Skeletal muscle tissue (tissue), 4 donors: Measurements from ENCODE around the gene ZNF557. TPM values are rescaled to one million over a fixed set of nuclear protein-coding genes. Genes with fewer than 3 reads are reported as not detected.

Source experiments
- H3K27ac ChIP-seq: one replicate; pipeline ENCODE4 v1.7.0; 2013; ENCODE audit warnings: mild to moderate bottlenecking, low read depth, low read length, inconsistent platforms
- H3K27me3 ChIP-seq, 3 donors: one replicate each; pipeline ENCODE4 v1.7.0; 2013; ENCODE audit warnings: low read length in 3 of 3; ENCODE audit not compliant: control insufficient read depth in 3 of 3, insufficient read depth in 3 of 3
- H3K36me3 ChIP-seq, 3 donors: one replicate each; pipeline ENCODE4 v1.7.0; 2013; ENCODE audit warnings: low read length in 3 of 3; ENCODE audit not compliant: control insufficient read depth in 3 of 3, insufficient read depth in 3 of 3
- H3K4me1 ChIP-seq, 3 donors: one replicate each; pipeline ENCODE4 v1.7.0; 2013; ENCODE audit warnings: low read length in 3 of 3, mild to moderate bottlenecking in 3 of 3; ENCODE audit not compliant: control insufficient read depth in 3 of 3, insufficient read depth in 3 of 3
- H3K4me3 ChIP-seq, 3 donors: one replicate each; pipeline ENCODE4 v1.7.0; 2013; ENCODE audit warnings: low read length in 3 of 3
- H3K9ac ChIP-seq, 3 donors: one replicate each; pipeline ENCODE4 v1.7.0; 2013; ENCODE audit warnings: low read length in 3 of 3, mild to moderate bottlenecking in 3 of 3, moderate library complexity in 2 of 3, low read depth in 1 of 3
- H3K9me3 ChIP-seq, 3 donors: one replicate each; pipeline ENCODE4 v1.7.0; 2013; ENCODE audit warnings: low read length in 3 of 3; ENCODE audit not compliant: control insufficient read depth in 3 of 3
- total RNA-seq: library from RNA; depleted of rRNA; stranded (reverse); fragments of >200 nt; gene quantifications from one replicate; pipeline ENCODE4 v1.2.3, GENCODE V29; 2014
- donor health status: Osteomylitis.

ZNF557 gene
- total RNA-seq, 1 donor from 2014 or later = 16.7 TPM

DNA sequence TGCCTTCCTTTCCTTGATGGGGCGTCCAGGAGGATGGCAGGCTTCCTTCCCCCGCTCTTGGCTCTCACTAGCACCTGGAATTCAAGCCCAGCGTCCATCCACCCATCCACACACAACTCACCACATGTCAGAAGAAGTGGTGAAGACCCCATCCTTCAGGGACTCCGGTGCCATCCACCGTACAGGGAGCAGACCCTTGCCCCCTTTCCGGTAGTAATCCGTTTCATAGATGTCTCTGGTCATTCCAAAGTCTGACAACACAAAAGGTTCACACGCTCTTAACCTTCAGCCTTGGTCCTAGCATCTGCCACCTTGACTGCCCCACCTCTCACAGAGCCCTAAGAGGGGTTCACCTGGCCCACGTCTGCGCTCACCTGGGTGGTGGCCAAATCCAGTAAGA lies 51.0 kb downstream of the ZNF557 start:
- peaks cover 51 to 64% (median 61%) of the 10 kb centered on the region in 3 donors for H3K36me3 ChIP-seq
- no peak overlapping the region for H3K4me3 ChIP-seq
- H3K27me3 ChIP-seq = no peaks in the 10 kb centered on the region
- no peak overlapping the region for H3K27ac ChIP-seq
- no peak overlapping the region for H3K9ac ChIP-seq
- H3K9me3 ChIP-seq = peaks cover under 1 to 4% (median under 1%) of the 10 kb centered on the region in 3 donors
- H3K4me1 ChIP-seq = no peaks in the 10 kb centered on the region

- no peak overlapping the region for H3K9ac ChIP-seq
- no peak overlapping the region for H3K4me3 ChIP-seq
- no peak overlapping the region for H3K27ac ChIP-seq
- peaks cover 59 to 70% (median 69%) of the 10 kb centered on the region in 3 donors for H3K36me3 ChIP-seq
- no peaks in the 10 kb centered on the region for H3K4me1 ChIP-seq
- peaks cover 11 to 14% (median 12%) of the 10 kb centered on the region in 3 donors for H3K9me3 ChIP-seq
- H3K27me3 ChIP-seq = no peaks in the 10 kb centered on the region
Observed at GRCh38 chr19:7122701-7123100, 53.2 kb downstream of the ZNF557 start.

GRCh38 chr19:7124782-7125181 lies 55.3 kb downstream of the ZNF557 start:
- H3K27me3 ChIP-seq = no peaks in the 10 kb centered on the region
- peaks cover 11 to 14% (median 12%) of the 10 kb centered on the region in 3 donors for H3K9me3 ChIP-seq
- H3K9ac ChIP-seq = no peak overlapping the region
- peaks cover 65 to 76% (median 72%) of the 10 kb centered on the region in 3 donors for H3K36me3 ChIP-seq
- H3K4me3 ChIP-seq = no peak overlapping the region
- no peak overlapping the region for H3K27ac ChIP-seq
- no peaks in the 10 kb centered on the region for H3K4me1 ChIP-seq

- Histone ChIP-seq H3K27me3 (no peaks in the 10 kb centered on the region), H3K4me3 (no peak overlapping the region), H3K9ac (no peak overlapping the region), H3K9me3 (peaks cover 11 to 14% (median 12%) of the 10 kb centered on the region in 3 donors), H3K27ac (no peak overlapping the region), H3K4me1 (no peaks in the 10 kb centered on the region), H3K36me3 (peaks cover 65 to 76% (median 73%) of the 10 kb centered on the region in 3 donors)
Observed at GRCh38 chr19:7125221-7125620, 55.7 kb downstream of the ZNF557 start.

DNA sequence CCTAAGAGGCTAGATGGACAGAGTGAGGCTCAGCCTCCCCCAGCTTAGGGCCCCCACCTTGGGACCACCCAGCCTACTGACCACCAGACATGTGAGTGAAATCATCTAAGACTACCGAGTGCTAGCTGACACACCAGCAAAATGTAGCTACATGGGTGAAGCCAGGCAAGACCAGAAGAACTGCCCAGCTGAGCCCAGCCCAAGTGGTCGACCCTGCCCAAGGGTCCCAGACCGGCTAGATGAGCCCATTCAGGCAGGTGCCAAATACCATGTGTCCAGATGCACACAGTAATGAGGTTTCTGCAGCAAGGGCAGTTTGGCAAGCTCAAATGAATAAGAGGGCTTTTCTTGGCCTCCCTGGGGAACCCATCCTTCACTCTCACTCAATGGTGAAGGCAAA lies 56.6 kb downstream of the ZNF557 start:
- Histone ChIP-seq H3K4me3 (peak overlapping the region in 1 of 3 donors; percentile 14), H3K27ac (no peak overlapping the region), H3K4me1 (no peaks in the 10 kb centered on the region), H3K9ac (no peak overlapping the region), H3K9me3 (peaks cover 11 to 14% (median 12%) of the 10 kb centered on the region in 3 donors), H3K36me3 (peaks cover 63 to 71% (median 69%) of the 10 kb centered on the region in 3 donors), H3K27me3 (no peaks in the 10 kb centered on the region)

- Histone ChIP-seq H3K36me3 (peaks cover 53 to 57% (median 56%) of the 10 kb centered on the region in 3 donors), H3K9ac (no peak overlapping the region), H3K4me1 (peaks cover 0 to 5% (median 0%) of the 10 kb centered on the region in 3 donors), H3K27ac (no peak overlapping the region), H3K9me3 (peaks cover 11 to 14% (median 12%) of the 10 kb centered on the region in 3 donors), H3K4me3 (no peak overlapping the region), H3K27me3 (no peaks in the 10 kb centered on the region)
Observed at GRCh38 chr19:7130043-7130442, 60.5 kb downstream of the ZNF557 start.

DNA sequence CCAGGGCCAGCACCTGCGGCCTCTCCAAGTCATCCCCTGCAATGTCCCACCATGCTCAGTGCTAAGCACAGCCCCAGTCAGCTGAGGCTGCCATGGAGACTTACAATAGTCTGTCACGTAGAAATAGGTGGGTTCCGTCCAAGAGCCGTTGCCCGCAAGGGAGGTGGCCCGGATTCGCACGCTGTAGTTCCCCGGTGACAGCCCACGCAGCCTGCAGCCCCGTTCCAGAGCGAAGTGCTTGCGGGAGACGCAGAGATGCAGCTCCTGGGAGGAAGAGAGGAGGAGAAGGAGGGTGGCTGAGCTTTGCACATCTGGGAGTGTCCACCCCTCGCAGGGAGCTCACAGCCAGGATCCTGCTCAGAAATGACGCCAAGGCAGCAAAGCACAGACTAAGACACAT lies 62.6 kb downstream of the ZNF557 start:
- no peak overlapping the region for H3K9ac ChIP-seq
- H3K36me3 ChIP-seq = peaks cover 36 to 37% (median 37%) of the 10 kb centered on the region in 3 donors
- H3K27ac ChIP-seq = no peak overlapping the region
- H3K4me1 ChIP-seq = peaks cover 0 to 5% (median 0%) of the 10 kb centered on the region in 3 donors
- H3K4me3 ChIP-seq = no peak overlapping the region
- H3K9me3 ChIP-seq = no peaks in the 10 kb centered on the region
- H3K27me3 ChIP-seq = no peaks in the 10 kb centered on the region

- peaks cover 20 to 36% (median 36%) of the 10 kb centered on the region in 3 donors for H3K36me3 ChIP-seq
- no peak overlapping the region for H3K27ac ChIP-seq
- H3K9me3 ChIP-seq = no peaks in the 10 kb centered on the region
- H3K9ac ChIP-seq = no peak overlapping the region
- peaks cover 0 to 5% (median 0%) of the 10 kb centered on the region in 3 donors for H3K4me1 ChIP-seq
- H3K27me3 ChIP-seq = no peaks in the 10 kb centered on the region
- no peak overlapping the region for H3K4me3 ChIP-seq
Observed at GRCh38 chr19:7137120-7137519, 67.6 kb downstream of the ZNF557 start.

Other genes with a start within 250 kb of the ZNF557 start
- gene ADGRE1, start 182.1 kb upstream of the ZNF557 start, total RNA-seq = 1.6 TPM
- gene MBD3L2B, start 48.3 kb upstream of the ZNF557 start, total RNA-seq = not detected
- gene MBD3L5, start 39.1 kb upstream of the ZNF557 start, total RNA-seq = not detected
- gene MBD3L4, start 29.5 kb upstream of the ZNF557 start, total RNA-seq = not detected
- gene MBD3L2, start 20.4 kb upstream of the ZNF557 start, total RNA-seq = not detected
- not detected for gene MBD3L3, start 11.0 kb upstream of the ZNF557 start, total RNA-seq
- 38.6 TPM for gene INSR, start 224.7 kb downstream of the ZNF557 start, total RNA-seq